H1 (cell line): ENCODE data around the gene SPSB2. TPM values are rescaled to one million over a fixed set of nuclear protein-coding genes. Genes with fewer than 3 reads are reported as not detected.
"Not testable (repeated sequence)": the region's sequence is repeated elsewhere in the genome, so short reads cannot be mapped to it uniquely, and the experiment has no call there.

Experiments used
- CTCF ChIA-PET: fragments of 300-600 bp; sonication (Branson Sonifier 250); formaldehyde crosslinking; loops from one replicate; lab custom pipeline; 2021; ENCODE audit not compliant: partially characterized antibody; lab: Charles Lee
- POLR2A ChIA-PET: fragments of 300-600 bp; sonication (Branson Sonifier 250); formaldehyde crosslinking; loops from one replicate; lab custom pipeline; 2021; ENCODE audit warnings: inconsistent platforms; ENCODE audit not compliant: partially characterized antibody; lab: Charles Lee
- DNase-seq, 2 experiments: peaks; one replicate each; pipeline versions ENCODE4 v3.0.0 to v3.0.0-alpha.2; 2010 to 2022; ENCODE audit warnings: low spot score in 2 of 2, low read depth in 1 of 2, mixed read lengths in 1 of 2
- FAIRE-seq: peaks from 2 replicates; lab custom pipeline; 2011; peaks lifted over from hg19 to GRCh38; lab: Jason Lieb, UNC
- H2AFZ ChIP-seq: 2 replicates; pipeline ENCODE4 v1.8.1; 2012; ENCODE audit warnings: low read length, inconsistent platforms
- H2AK5ac ChIP-seq: 2 replicates; pipeline ENCODE4 v1.6.1; 2013; ENCODE audit warnings: low read depth, low read length
- H2BK120ac ChIP-seq: replicated peaks from 2 replicates; pipeline ENCODE3; 2013; ENCODE audit warnings: low read depth, low read length, inconsistent platforms
- H2BK12ac ChIP-seq: 2 replicates; pipeline ENCODE4 v1.6.1; 2013; ENCODE audit warnings: low read depth, low read length
- H2BK15ac ChIP-seq: 2 replicates; pipeline ENCODE4 v1.6.1; 2013; ENCODE audit warnings: low read length
- H2BK20ac ChIP-seq: 2 replicates; pipeline ENCODE4 v1.6.1; 2013; ENCODE audit warnings: low read length
- H2BK5ac ChIP-seq: 2 replicates; pipeline ENCODE4 v1.6.1; 2013; ENCODE audit warnings: low read depth, low read length
- H3K14ac ChIP-seq: 2 replicates; pipeline ENCODE4 v1.6.1; 2013; ENCODE audit warnings: inconsistent platforms; ENCODE audit not compliant: insufficient read length
- H3K18ac ChIP-seq: 2 replicates; pipeline ENCODE4 v1.6.1; 2013; ENCODE audit warnings: low read length; ENCODE audit errors: extremely low read depth
- H3K23ac ChIP-seq: 2 replicates; pipeline ENCODE4 v1.6.1; 2013; ENCODE audit warnings: inconsistent platforms; ENCODE audit not compliant: insufficient read length
- H3K23me2 ChIP-seq: 2 replicates; pipeline ENCODE4 v1.6.1; 2013; ENCODE audit warnings: low read depth, low read length
- H3K27ac ChIP-seq: 2 replicates; pipeline ENCODE4 v1.6.1; 2011; ENCODE audit warnings: low read depth, low read length, inconsistent platforms
- H3K27me3 ChIP-seq, 4 experiments: replicated peaks in 1 of 4; 1 replicate in 1 of 4; 2 replicates in 3 of 4; pipeline versions ENCODE4 v1.6.1 to v1.8.1; 2011 to 2013; ENCODE audit warnings: low read length in 3 of 4, mild to moderate bottlenecking in 3 of 4, inconsistent platforms in 2 of 4, mixed read lengths in 2 of 4, moderate library complexity in 1 of 4; ENCODE audit not compliant: control insufficient read depth in 3 of 4, insufficient read depth in 3 of 4; ENCODE audit errors: extremely low read depth in 1 of 4
- H3K36me3 ChIP-seq, 4 experiments: 2 replicates each; pipeline versions ENCODE4 v1.6.1 to v1.8.1; 2011 to 2013; ENCODE audit warnings: mild to moderate bottlenecking in 4 of 4, low read length in 3 of 4, moderate library complexity in 2 of 4, control low read depth in 1 of 4, inconsistent platforms in 1 of 4; ENCODE audit not compliant: insufficient read depth in 4 of 4, control insufficient read depth in 2 of 4
- H3K4ac ChIP-seq: replicated peaks from 2 replicates; pipeline ENCODE3; 2013; ENCODE audit warnings: low read length, low read depth, mixed read lengths, inconsistent platforms; ENCODE audit not compliant: insufficient read length
- H3K4me1 ChIP-seq, 4 experiments: replicated peaks in 1 of 4; 1 replicate in 1 of 4; 2 replicates in 3 of 4; pipeline versions ENCODE4 v1.6.1 to v1.8.1; 2011 to 2013; ENCODE audit warnings: low read length in 3 of 4, inconsistent platforms in 2 of 4, mixed read lengths in 1 of 4; ENCODE audit not compliant: insufficient read depth in 4 of 4, control insufficient read depth in 3 of 4
- H3K4me2 ChIP-seq, 2 experiments: 2 replicates each; pipeline versions ENCODE4 v1.6.1 to v1.8.1; 2011 to 2013; ENCODE audit warnings: low read depth in 2 of 2, low read length in 2 of 2, control low read depth in 1 of 2, inconsistent platforms in 1 of 2, mild to moderate bottlenecking in 1 of 2; ENCODE audit not compliant: insufficient read depth in 1 of 2
- H3K4me3 ChIP-seq, 4 experiments: fragments of 200-600, 300-600 bp in 1 of 4; sonication (generic), shearing (Covaris generic), sonication (Bioruptor Twin) in 1 of 4; 2 replicates each; pipeline versions ENCODE4 v1.5.1 to v1.8.1; 2011 to 2016; ENCODE audit warnings: low read length in 4 of 4, low read depth in 3 of 4, control low read depth in 2 of 4, inconsistent platforms in 2 of 4, mild to moderate bottlenecking in 2 of 4, mixed read lengths in 1 of 4, moderate library complexity in 1 of 4; ENCODE audit not compliant: insufficient read depth in 2 of 4; ENCODE audit errors: extremely low read depth in 1 of 4
- H3K56ac ChIP-seq: replicated peaks from 2 replicates; pipeline ENCODE3; 2013; ENCODE audit warnings: low read depth, mild to moderate bottlenecking, mixed read lengths, low read length, inconsistent platforms; ENCODE audit not compliant: insufficient read length
- H3K79me1 ChIP-seq: 2 replicates; pipeline ENCODE4 v1.6.1; 2013; ENCODE audit warnings: low read depth, low read length, control low read depth
- H3K79me2 ChIP-seq, 2 experiments: 2 replicates each; pipeline versions ENCODE4 v1.6.1 to v1.8.1; 2012 to 2013; ENCODE audit warnings: low read length in 2 of 2, mild to moderate bottlenecking in 2 of 2, inconsistent platforms in 1 of 2; ENCODE audit not compliant: insufficient read depth in 2 of 2, control insufficient read depth in 1 of 2
- H3K9ac ChIP-seq, 4 experiments: replicated peaks in 1 of 4; 1 replicate in 1 of 4; 2 replicates in 3 of 4; pipeline versions ENCODE4 v1.6.1 to v1.8.1; 2011 to 2013; ENCODE audit warnings: low read depth in 3 of 4, low read length in 3 of 4, control low read depth in 2 of 4, mild to moderate bottlenecking in 2 of 4, moderate library complexity in 2 of 4, inconsistent platforms in 1 of 4; ENCODE audit errors: extremely low read depth in 1 of 4
- H3K9me3 ChIP-seq, 2 experiments: 2 replicates each; pipeline versions ENCODE4 v1.6.1 to v1.8.1; 2012 to 2013; ENCODE audit warnings: mild to moderate bottlenecking in 2 of 2, moderate library complexity in 2 of 2, control low read depth in 1 of 2, inconsistent platforms in 1 of 2, low read depth in 1 of 2, low read length in 1 of 2, mixed read lengths in 1 of 2; ENCODE audit not compliant: insufficient read depth in 2 of 2
- H4K20me1 ChIP-seq, 2 experiments: replicated peaks in 1 of 2; 2 replicates each; pipeline versions ENCODE3 to v1.8.1; 2011 to 2013; ENCODE audit warnings: inconsistent platforms in 2 of 2, low read length in 2 of 2, mild to moderate bottlenecking in 1 of 2; ENCODE audit not compliant: insufficient read depth in 2 of 2, control insufficient read depth in 1 of 2
- H4K5ac ChIP-seq: 2 replicates; pipeline ENCODE4 v1.6.1; 2013; ENCODE audit warnings: low read length, low read depth, mixed read lengths, inconsistent platforms; ENCODE audit not compliant: insufficient read length
- H4K8ac ChIP-seq: 2 replicates; pipeline ENCODE4 v1.8.0; 2013; ENCODE audit warnings: mild to moderate bottlenecking, moderate library complexity, low read length, inconsistent platforms; ENCODE audit not compliant: insufficient read depth; ENCODE audit errors: extremely low read depth
- H4K91ac ChIP-seq: replicated peaks from 2 replicates; pipeline ENCODE3; 2013; ENCODE audit warnings: low read length, mixed read lengths, inconsistent platforms; ENCODE audit not compliant: insufficient read length
- SP1 ChIP-seq: IDR thresholded peaks from 2 replicates; pipeline ENCODE4 v1.6.1; 2011; ENCODE audit warnings: low read depth, low read length
- WGBS, 2 experiments: shearing (Covaris generic) in 1 of 2; methylation state at CpG; one replicate each; pipeline versions ENCODE4 v1.1.6 to v1.1.7; 2013 to 2015; ENCODE audit warnings: low lambda C conversion rate in 2 of 2, mixed read lengths in 2 of 2, inconsistent platforms in 1 of 2, low coverage in 1 of 2, missing lambda C conversion rate in 1 of 2; ENCODE audit not compliant: insufficient replicate concordance in 2 of 2, insufficient coverage in 1 of 2, insufficient read length in 1 of 2; ENCODE audit errors: extremely low coverage in 1 of 2, missing lambda C conversion rate in 1 of 2; 5-methylcytosine and 5-hydroxymethylcytosine counted together
- polyA plus RNA-seq, 7 experiments: library from polyadenylated mRNA; depleted of rRNA in 3 of 7; stranded (reverse) in 5 of 7; unstranded in 2 of 7; fragments of >200 nt in 5 of 7; fragments of 200-250 nt in 2 of 7; gene quantifications; 1 replicate in 5 of 7; 2 replicates in 1 of 7; 4 replicates in 1 of 7; pipeline versions ENCODE4 v1.2.1 to v1.2.3, GENCODE V29; 2011 to 2013; ENCODE audit warnings: missing spikeins in 2 of 7, mixed read lengths in 2 of 7
- total RNA-seq: library from RNA; stranded (reverse); fragmentation: NEBNext Ultra II Directional; extraction: Animal tissue kit (Norgen Biotek cat#: 25700); gene quantifications from 2 replicates; pipeline ENCODE4 v1.2.1, GENCODE V29; 2021

The SPSB2 gene
- total and polyA plus RNA-seq, 2 of the 8 experiments (the other 6 are each of a cell fraction or from before 2014, with no cell fraction given), result 13.0 to 23.2 TPM

- peaks cover 8 to 32% (median 13%) of the 10 kb centered on the region in 4 experiments for H3K36me3 ChIP-seq
- not testable (repeated sequence) for H4K8ac ChIP-seq, H2BK12ac ChIP-seq, H2AFZ ChIP-seq, FAIRE-seq, H3K4me3 ChIP-seq, H3K4ac ChIP-seq, H3K14ac ChIP-seq, H2BK20ac ChIP-seq, H3K27me3 ChIP-seq, H3K23ac ChIP-seq, H4K5ac ChIP-seq, H3K9me3 ChIP-seq, H2AK5ac ChIP-seq, H3K4me2 ChIP-seq, H3K18ac ChIP-seq, H3K9ac ChIP-seq, H3K79me1 ChIP-seq, H4K91ac ChIP-seq, H2BK15ac ChIP-seq, H3K27ac ChIP-seq, H3K56ac ChIP-seq, H2BK120ac ChIP-seq, DNase-seq
- H3K79me2 ChIP-seq, result peaks cover 0 to 26% of the 10 kb centered on the region in 2 experiments; a peak in 2 of 4 replicates
- H3K4me1 ChIP-seq, result peaks cover 7 to 50% (median 25%) of the 10 kb centered on the region in 4 experiments
- ChIA-PET POLR2A (interaction anchor here (0.6 to 18.9 kb wide), 15 partner anchors 9 to 335 kb away, joined by 3 to 588 read pairs (median 50); partner anchors contain the start of genes ATN1, C12orf57, CDCA3 and ENO2), CTCF (interaction anchor here (1.2 to 10.4 kb wide), 14 partner anchors 10 to 140 kb away, joined by 3 to 216 read pairs (median 18); partner anchors contain the start of genes C12orf57 and RNU7-1)
- TF ChIP-seq SP1, result peak; percentile 51; the same call in 1 of the 2 replicates
- peaks cover 25 to 30% of the 10 kb centered on the region in 2 experiments for H4K20me1 ChIP-seq
- WGBS, 2 experiments, result 88% methylated on average over 4 of the region's 4 CpGs; no CpG with 5 or more reads in 1 of the 2 experiments
- H3K23me2 ChIP-seq, result peaks cover 21% of the 10 kb centered on the region
- H2BK5ac ChIP-seq, result 0 out of 2 replicates have a peak overlapping the region, but pooled peaks have one; percentile 7
Observed at GRCh38 chr12:6870304-6870703, 2.8 kb downstream of the SPSB2 start.
